ENCODE results near the gene AFP.

Gene AFP

GRCh38 chr4:73429118-73429517, 6.9 kb upstream of the AFP start:
- TF ChIP-seq CREB5 (CRISPR knock-in tag; IDR thresholded peaks at IDR 0.05; ENCODE audit: low read depth) (no peak), ZC3H10 (CRISPR knock-in tag; IDR thresholded peaks at IDR 0.05) (no peak), ZNF8 (CRISPR knock-in tag; IDR thresholded peaks at IDR 0.05) (no peak), TSHZ2 (CRISPR knock-in tag; IDR thresholded peaks at IDR 0.05) (no peak), BACH2 (CRISPR knock-in tag; IDR thresholded peaks at IDR 0.05; ENCODE audit: borderline replicate concordance) (no peak), ZNF70 (CRISPR knock-in tag; IDR thresholded peaks at IDR 0.05) (no peak), TCF4 (CRISPR knock-in tag; IDR thresholded peaks at IDR 0.05; ENCODE audit: borderline replicate concordance) (no peak), GLIS3 (CRISPR knock-in tag; IDR thresholded peaks at IDR 0.05) (no peak), SNAI2 (CRISPR knock-in tag; IDR thresholded peaks at IDR 0.05) (no peak), OSR1 (CRISPR knock-in tag; IDR thresholded peaks at IDR 0.05) (no peak), ARNTL (CRISPR knock-in tag; IDR thresholded peaks at IDR 0.05; ENCODE audit: borderline replicate concordance, low read depth) (no peak), TOX (CRISPR knock-in tag; IDR thresholded peaks at IDR 0.05; ENCODE audit: borderline replicate concordance) (no peak), ZFP3 (CRISPR knock-in tag; IDR thresholded peaks at IDR 0.05) (no peak), ZNF565 (CRISPR knock-in tag; conservative IDR thresholded peaks at IDR 0.05; ENCODE audit: low read depth) (no peak), ZFP30 (CRISPR knock-in tag; IDR thresholded peaks at IDR 0.05) (no peak), CSRNP3 (CRISPR knock-in tag; IDR thresholded peaks at IDR 0.05) (no peak), PPARA (CRISPR knock-in tag; IDR thresholded peaks at IDR 0.05; ENCODE audit: borderline replicate concordance) (no peak)
- TF ChIP-seq, protein P1, sequence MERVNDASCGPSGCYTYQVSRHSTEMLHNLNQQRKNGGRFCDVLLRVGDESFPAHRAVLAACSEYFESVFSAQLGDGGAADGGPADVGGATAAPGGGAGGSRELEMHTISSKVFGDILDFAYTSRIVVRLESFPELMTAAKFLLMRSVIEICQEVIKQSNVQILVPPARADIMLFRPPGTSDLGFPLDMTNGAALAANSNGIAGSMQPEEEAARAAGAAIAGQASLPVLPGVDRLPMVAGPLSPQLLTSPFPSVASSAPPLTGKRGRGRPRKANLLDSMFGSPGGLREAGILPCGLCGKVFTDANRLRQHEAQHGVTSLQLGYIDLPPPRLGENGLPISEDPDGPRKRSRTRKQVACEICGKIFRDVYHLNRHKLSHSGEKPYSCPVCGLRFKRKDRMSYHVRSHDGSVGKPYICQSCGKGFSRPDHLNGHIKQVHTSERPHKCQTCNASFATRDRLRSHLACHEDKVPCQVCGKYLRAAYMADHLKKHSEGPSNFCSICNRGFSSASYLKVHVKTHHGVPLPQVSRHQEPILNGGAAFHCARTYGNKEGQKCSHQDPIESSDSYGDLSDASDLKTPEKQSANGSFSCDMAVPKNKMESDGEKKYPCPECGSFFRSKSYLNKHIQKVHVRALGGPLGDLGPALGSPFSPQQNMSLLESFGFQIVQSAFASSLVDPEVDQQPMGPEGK (CRISPR knock-in tag; IDR thresholded peaks at IDR 0.05; ENCODE audit: borderline replicate concordance) = no peak
- ATAC-seq = no peak

DNA sequence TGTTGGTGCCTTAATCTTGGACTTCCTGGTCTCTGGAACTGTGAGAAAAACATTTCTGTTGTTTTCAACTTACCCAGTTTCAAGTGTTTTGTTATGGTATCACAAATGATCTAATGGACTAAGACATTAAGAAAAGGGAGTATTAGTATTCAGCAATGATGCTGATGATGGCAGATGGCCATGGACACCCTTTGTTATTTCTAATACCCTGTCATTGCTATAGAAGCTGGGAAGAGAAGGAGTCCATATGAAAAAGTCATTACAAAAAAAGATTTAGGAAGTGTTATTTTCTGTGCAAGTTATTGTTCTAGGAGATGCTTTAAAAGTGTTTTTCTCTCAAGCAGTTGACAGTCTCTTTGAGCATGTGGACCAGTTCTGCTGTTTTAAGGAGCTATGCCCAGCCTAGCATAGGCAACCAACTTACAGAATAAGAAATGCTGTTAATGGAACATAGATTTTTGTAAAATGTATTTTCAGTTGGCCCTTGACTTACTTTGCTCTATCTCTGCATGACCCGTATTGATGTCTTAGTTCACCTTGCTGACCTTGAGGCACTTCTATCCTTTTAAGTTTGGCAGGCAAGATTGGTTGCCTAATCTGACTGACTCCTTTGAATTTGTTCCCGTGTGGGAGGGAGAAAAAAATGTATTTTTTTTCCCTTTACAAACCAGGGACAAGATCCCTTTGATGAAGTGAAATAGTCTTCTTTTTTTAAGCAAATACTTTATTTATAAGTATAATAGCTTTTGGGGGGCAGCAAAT, 6.0 kb upstream of the AFP start:
- no peak for TF ChIP-seq CSDC2 (CRISPR knock-in tag; IDR thresholded peaks at IDR 0.05)
- no peak for TF ChIP-seq CSRNP3 (CRISPR knock-in tag; IDR thresholded peaks at IDR 0.05)
- no peak for TF ChIP-seq SNAI2 (CRISPR knock-in tag; IDR thresholded peaks at IDR 0.05)
- no peak for TF ChIP-seq TCF4 (CRISPR knock-in tag; IDR thresholded peaks at IDR 0.05; ENCODE audit: borderline replicate concordance)
- no peak for ATAC-seq

- TF ChIP-seq ZC3H10 (CRISPR knock-in tag; IDR thresholded peaks at IDR 0.05) (no peak), ZFP30 (CRISPR knock-in tag; IDR thresholded peaks at IDR 0.05) (no peak), BACH2 (CRISPR knock-in tag; IDR thresholded peaks at IDR 0.05; ENCODE audit: borderline replicate concordance) (no peak), OSR1 (CRISPR knock-in tag; IDR thresholded peaks at IDR 0.05) (no peak)
- TF ChIP-seq, protein P2, sequence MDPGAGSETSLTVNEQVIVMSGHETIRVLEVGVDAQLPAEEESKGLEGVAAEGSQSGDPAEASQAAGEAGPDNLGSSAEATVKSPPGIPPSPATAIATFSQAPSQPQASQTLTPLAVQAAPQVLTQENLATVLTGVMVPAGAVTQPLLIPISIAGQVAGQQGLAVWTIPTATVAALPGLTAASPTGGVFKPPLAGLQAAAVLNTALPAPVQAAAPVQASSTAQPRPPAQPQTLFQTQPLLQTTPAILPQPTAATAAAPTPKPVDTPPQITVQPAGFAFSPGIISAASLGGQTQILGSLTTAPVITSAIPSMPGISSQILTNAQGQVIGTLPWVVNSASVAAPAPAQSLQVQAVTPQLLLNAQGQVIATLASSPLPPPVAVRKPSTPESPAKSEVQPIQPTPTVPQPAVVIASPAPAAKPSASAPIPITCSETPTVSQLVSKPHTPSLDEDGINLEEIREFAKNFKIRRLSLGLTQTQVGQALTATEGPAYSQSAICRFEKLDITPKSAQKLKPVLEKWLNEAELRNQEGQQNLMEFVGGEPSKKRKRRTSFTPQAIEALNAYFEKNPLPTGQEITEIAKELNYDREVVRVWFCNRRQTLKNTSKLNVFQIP (CRISPR knock-in tag; IDR thresholded peaks at IDR 0.05; ENCODE audit: borderline replicate concordance, low read depth) = no peak
- no peak for ATAC-seq
These were observed 4.2 kb upstream of the AFP start for GRCh38 chr4:73431813-73432168.
